Right atrium auricular region (tissue), 2 donors: ENCODE results near the gene PSTPIP1. TPM values are rescaled to one million over a fixed set of nuclear protein-coding genes. Genes with fewer than 3 reads are reported as not detected.
A peak's percentile ranks its signal among the peaks of the same experiment; 100 is the strongest.

Experiments used
- DNase-seq: peaks from one replicate; pipeline ENCODE4 v3.0.0-alpha.2; 2019; ENCODE audit warnings: low spot score
- H3K27ac ChIP-seq, 2 donors: fragments of 200-600 bp; sonication (generic); 1 replicate in 1 of 2; 2 replicates in 1 of 2; pipeline ENCODE4 v1.5.1; 2016 to 2019
- H3K27me3 ChIP-seq, 2 donors: fragments of 200-600 bp; sonication (generic); one replicate each; pipeline versions ENCODE4 v1.5.1 to v1.6.0; 2017 to 2019
- H3K36me3 ChIP-seq: fragments of 200-600 bp; sonication (generic); one replicate; pipeline ENCODE4 v1.5.1; 2016
- H3K4me1 ChIP-seq, 2 donors: fragments of 200-600 bp; sonication (generic); one replicate each; pipeline versions ENCODE4 v1.5.1 to v1.6.0; 2017 to 2019
- H3K4me3 ChIP-seq, 2 donors: fragments of 200-600 bp; sonication (generic); 1 replicate in 1 of 2; 2 replicates in 1 of 2; pipeline ENCODE4 v1.5.1; 2017 to 2019; ENCODE audit warnings: mild to moderate bottlenecking in 1 of 2, moderate library complexity in 1 of 2
- H3K9me3 ChIP-seq, 2 donors: fragments of 200-600 bp; sonication (generic); one replicate each; pipeline ENCODE4 v1.5.1; 2019
- CTCF ChIP-seq, 2 donors: fragments of 200-600 bp; sonication (generic); IDR thresholded peaks; one replicate each; pipeline ENCODE4 v1.5.1; 2019; ENCODE audit warnings: antibody characterized with exemption in 2 of 2
- total RNA-seq, 2 donors: library from RNA; depleted of rRNA; stranded (reverse); fragments of >200 nt; gene quantifications; one replicate each; pipeline ENCODE4 v1.1.0, GENCODE V29; 2016

Gene PSTPIP1
- total RNA-seq, 2 donors from 2014 or later: 1.9 to 2.3 TPM

GRCh38 chr15:77036537-77037387, 41.8 kb downstream of the PSTPIP1 start:
- TF ChIP-seq CTCF (IDR thresholded peaks at IDR 0.05): no peak
- Histone ChIP-seq H3K4me3 (no peak overlapping the region), H3K27ac (no peak overlapping the region), H3K36me3 (peaks cover under 1% of the 10 kb centered on the region), H3K27me3 (no peaks in the 10 kb centered on the region), H3K4me1 (peaks cover 0 to 31% of the 10 kb centered on the region in 2 donors), H3K9me3 (no peaks in the 10 kb centered on the region)
- DNase-seq: peak; percentile 57

- H3K36me3 ChIP-seq: peaks cover 7% of the 10 kb centered on the region
- no peak for DNase-seq
- H3K4me1 ChIP-seq: peaks cover 0 to 31% of the 10 kb centered on the region in 2 donors
- no peak overlapping the region for H3K4me3 ChIP-seq
- no peak for TF ChIP-seq CTCF (IDR thresholded peaks at IDR 0.05)
- no peaks in the 10 kb centered on the region for H3K9me3 ChIP-seq
- no peak overlapping the region for H3K27ac ChIP-seq
- no peaks in the 10 kb centered on the region for H3K27me3 ChIP-seq
These were observed 42.7 kb downstream of the PSTPIP1 start for GRCh38 chr15:77037388-77038209.

GRCh38 chr15:77038312-77039216, 43.6 kb downstream of the PSTPIP1 start:
- H3K9me3 ChIP-seq: no peaks in the 10 kb centered on the region
- H3K4me3 ChIP-seq: no peak overlapping the region
- H3K27me3 ChIP-seq: no peaks in the 10 kb centered on the region
- H3K4me1 ChIP-seq: peaks cover 0 to 31% of the 10 kb centered on the region in 2 donors
- TF ChIP-seq CTCF (IDR thresholded peaks at IDR 0.05): no peak
- H3K27ac ChIP-seq: peak overlapping the region; percentile 23 to 45
- no peak for DNase-seq
- peaks cover 7% of the 10 kb centered on the region for H3K36me3 ChIP-seq

- TF ChIP-seq CTCF (IDR thresholded peaks at IDR 0.05): no peak
These were observed 44.2 kb downstream of the PSTPIP1 start for GRCh38 chr15:77039217-77039533.

GRCh38 chr15:77039848-77040247, 44.9 kb downstream of the PSTPIP1 start:
- no peaks in the 10 kb centered on the region for H3K9me3 ChIP-seq
- no peak for DNase-seq
- H3K27ac ChIP-seq: peak overlapping the region in 1 of 2 donors; percentile 45
- no peak overlapping the region for H3K4me3 ChIP-seq
- TF ChIP-seq CTCF (IDR thresholded peaks at IDR 0.05): no peak
- peaks cover 7% of the 10 kb centered on the region for H3K36me3 ChIP-seq
- H3K27me3 ChIP-seq: no peaks in the 10 kb centered on the region
- peaks cover 0 to 38% of the 10 kb centered on the region in 2 donors for H3K4me1 ChIP-seq

More at GRCh38 chr15:77039217-77039533, 44.2 kb downstream of the PSTPIP1 start:
- peaks cover 0 to 36% of the 10 kb centered on the region in 2 donors for H3K4me1 ChIP-seq
- no peaks in the 10 kb centered on the region for H3K27me3 ChIP-seq
- no peaks in the 10 kb centered on the region for H3K9me3 ChIP-seq
- DNase-seq: no peak
- H3K36me3 ChIP-seq: peaks cover 7% of the 10 kb centered on the region
- no peak overlapping the region for H3K4me3 ChIP-seq
- peak overlapping the region; percentile 23 to 45 for H3K27ac ChIP-seq
